NCI-H774 (cell line): Measurements from ENCODE around the gene BAG5.
"Not testable (repeated sequence)": the region's sequence is repeated elsewhere in the genome, so short reads cannot be mapped to it uniquely, and the experiment has no call there.

Source experiments
- DNase-seq: peaks from one replicate; lab custom pipeline; 2025; lab: John Stamatoyannopoulos, UW

BAG5 gene

GRCh38 chr14:103522649-103523574, 39.5 kb downstream of the BAG5 start, which contains the start of gene CKB:
Gene CKB, minus strand, starts transcription at chr14:103522830. Its CDS starts 337 bp downstream, at chr14:103522493.
- peak; percentile 81 for DNase-seq

- DNase-seq, result no peak
Measured at GRCh38 chr14:103521951-103522563, 40.4 kb downstream of the BAG5 start.

GRCh38 chr14:103521438-103521950, 41.0 kb downstream of the BAG5 start:
- DNase-seq, result peak; percentile 60

GRCh38 chr14:103520657-103521437, 41.6 kb downstream of the BAG5 start:
- DNase-seq, result peak; percentile 70

GRCh38 chr14:103520269-103520656, 42.2 kb downstream of the BAG5 start:
- no peak for DNase-seq

GRCh38 chr14:103519837-103520212, 42.6 kb downstream of the BAG5 start:
- DNase-seq, result no peak

- no peak for DNase-seq
Measured at GRCh38 chr14:103519043-103519836, 43.2 kb downstream of the BAG5 start.

- DNase-seq, result peak; percentile 17
Measured at GRCh38 chr14:103518422-103519042, 43.9 kb downstream of the BAG5 start.

GRCh38 chr14:103517721-103518421, 44.6 kb downstream of the BAG5 start:
- DNase-seq, result no peak

- DNase-seq, result no peak
Measured at GRCh38 chr14:103517174-103517566, 45.3 kb downstream of the BAG5 start.

GRCh38 chr14:103516426-103517173, 45.9 kb downstream of the BAG5 start:
- DNase-seq, result no peak

GRCh38 chr14:103514596-103515421, 47.6 kb downstream of the BAG5 start:
- no peak for DNase-seq

- peak; percentile 6 for DNase-seq
Measured at GRCh38 chr14:103512701-103513611, 49.5 kb downstream of the BAG5 start.

- not testable (repeated sequence) for DNase-seq
Measured at GRCh38 chr14:103512180-103512579, 50.3 kb downstream of the BAG5 start.

- no peak for DNase-seq
Measured at GRCh38 chr14:103510724-103511693, 51.4 kb downstream of the BAG5 start.
